Measurements from ENCODE around the gene FKBP6.

FKBP6 gene

GRCh38 chr7:73329861-73330581, 2.1 kb downstream of the FKBP6 start:
- no peak overlapping the region for H3K4me3 ChIP-seq (ENCODE audit: low read length)
- H3K9ac ChIP-seq (ENCODE audit: low read length), result no peak overlapping the region; the same call in 1 of the 2 replicates
- no peaks in the 10 kb centered on the region for H3K9me3 ChIP-seq (replicated peaks; ENCODE audit: insufficient read depth, low read length)
- peak overlapping the region; percentile 7; the same call in 1 of the 2 replicates for H3K27ac ChIP-seq (ENCODE audit: low read length)
- TF ChIP-seq EZH2 (optimal IDR thresholded peaks at IDR 0.05; ENCODE audit: low read depth, low read length) (no peak), CTCF (IDR thresholded peaks at IDR 0.05; ENCODE audit: low read length) (no peak), EZH2phosphoT487 (IDR thresholded peaks at IDR 0.05; ENCODE audit: low read length) (no peak)
- no peaks in the 10 kb centered on the region for H4K20me1 ChIP-seq (ENCODE audit: insufficient read depth, low read length)
- H3K79me2 ChIP-seq (ENCODE audit: low read length), result no peaks in the 10 kb centered on the region
- peak overlapping the region; percentile 65 for H2AFZ ChIP-seq (ENCODE audit: low read length)
- H3K36me3 ChIP-seq (replicated peaks; ENCODE audit: insufficient read depth, low read length), result no peaks in the 10 kb centered on the region
- peak; percentile 63 for DNase-seq
- H3K4me2 ChIP-seq (ENCODE audit: low read depth, low read length), result peak overlapping the region; percentile 36; the same call in 1 of the 2 replicates
- H3F3A ChIP-seq (ENCODE audit: insufficient read depth, low read length), result no peaks in the 10 kb centered on the region
- H3K9me2 ChIP-seq (replicated peaks; ENCODE audit: insufficient read depth, low read length), result no peaks in the 10 kb centered on the region
- peaks cover 16% of the 10 kb centered on the region for H3K4me1 ChIP-seq (ENCODE audit: low read length)
- no peaks in the 10 kb centered on the region for H3K27me3 ChIP-seq (replicated peaks; ENCODE audit: insufficient read depth, low read length)

DNA sequence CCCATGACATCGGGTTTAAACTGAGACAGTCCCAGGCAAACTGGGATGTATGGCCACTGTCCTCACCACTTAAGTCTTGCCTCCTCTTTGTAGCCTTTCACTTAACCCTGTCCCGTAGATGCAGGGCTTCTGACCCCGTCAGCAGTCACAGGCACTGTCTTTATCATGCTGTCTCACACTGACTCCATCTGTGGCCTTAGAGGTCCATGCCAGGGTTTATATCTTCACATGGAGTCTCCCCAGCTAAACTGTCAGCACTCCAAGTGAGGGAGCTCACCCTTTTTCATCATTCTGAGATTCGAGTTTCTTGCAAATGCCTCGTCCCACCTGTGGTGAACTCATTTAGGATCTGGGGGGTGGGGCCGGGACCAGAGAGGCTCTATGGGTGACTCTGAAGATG, 2.8 kb downstream of the FKBP6 start:
- H3K4me1 ChIP-seq (ENCODE audit: low read length), result peaks cover 16% of the 10 kb centered on the region
- H3K4me2 ChIP-seq (ENCODE audit: low read depth, low read length), result peak overlapping the region; percentile 36; the same call in 1 of the 2 replicates

DNA sequence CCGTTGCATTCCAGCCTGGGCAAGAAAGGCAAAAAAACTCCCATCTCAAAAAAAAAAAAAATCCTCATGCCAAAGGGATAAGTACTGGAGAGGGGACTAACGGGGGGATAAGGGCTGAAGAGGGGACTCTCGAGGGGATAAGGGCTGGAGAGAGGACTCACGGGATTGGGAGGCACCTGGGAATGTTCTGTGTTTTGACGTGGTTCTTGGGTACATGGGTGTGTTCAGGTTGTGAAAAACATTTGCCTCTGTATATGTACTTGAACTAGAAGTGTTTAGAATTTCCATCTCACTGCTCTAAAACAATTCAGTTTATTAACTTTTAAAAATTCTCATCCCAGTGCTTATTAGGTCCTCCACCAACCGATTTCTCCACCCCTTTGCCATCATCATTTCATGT, 4.5 kb downstream of the FKBP6 start:
- Histone ChIP-seq H4K20me1 (ENCODE audit: insufficient read depth, low read length) (no peaks in the 10 kb centered on the region), H3K79me2 (ENCODE audit: low read length) (no peaks in the 10 kb centered on the region), H3K9me2 (replicated peaks; ENCODE audit: insufficient read depth, low read length) (no peaks in the 10 kb centered on the region), H3K9ac (ENCODE audit: low read length) (no peak overlapping the region), H3K4me2 (ENCODE audit: low read depth, low read length) (no peak overlapping the region), H3K4me1 (ENCODE audit: low read length) (peaks cover 16% of the 10 kb centered on the region), H3K27ac (ENCODE audit: low read length) (no peak overlapping the region), H2AFZ (ENCODE audit: low read length) (no peak overlapping the region), H3K36me3 (replicated peaks; ENCODE audit: insufficient read depth, low read length) (no peaks in the 10 kb centered on the region), H3F3A (ENCODE audit: insufficient read depth, low read length) (no peaks in the 10 kb centered on the region), H3K9me3 (replicated peaks; ENCODE audit: insufficient read depth, low read length) (no peaks in the 10 kb centered on the region), H3K27me3 (replicated peaks; ENCODE audit: insufficient read depth, low read length) (no peaks in the 10 kb centered on the region), H3K4me3 (ENCODE audit: low read length) (no peak overlapping the region)
- no peak for DNase-seq
- no peak for TF ChIP-seq CTCF (IDR thresholded peaks at IDR 0.05; ENCODE audit: low read length)
- no peak for TF ChIP-seq EZH2phosphoT487 (IDR thresholded peaks at IDR 0.05; ENCODE audit: low read length)
- TF ChIP-seq EZH2 (optimal IDR thresholded peaks at IDR 0.05; ENCODE audit: low read depth, low read length), result no peak

More for the DNA sequence above, 2.8 kb downstream of the FKBP6 start:
- DNase-seq, result no peak
- H3K9me2 ChIP-seq (replicated peaks; ENCODE audit: insufficient read depth, low read length), result no peaks in the 10 kb centered on the region
- H3K27me3 ChIP-seq (replicated peaks; ENCODE audit: insufficient read depth, low read length), result no peaks in the 10 kb centered on the region
- TF ChIP-seq CTCF (IDR thresholded peaks at IDR 0.05; ENCODE audit: low read length) (no peak), EZH2 (optimal IDR thresholded peaks at IDR 0.05; ENCODE audit: low read depth, low read length) (no peak), EZH2phosphoT487 (IDR thresholded peaks at IDR 0.05; ENCODE audit: low read length) (no peak)
- peak overlapping the region; percentile 65 for H2AFZ ChIP-seq (ENCODE audit: low read length)
- no peak overlapping the region for H3K27ac ChIP-seq (ENCODE audit: low read length)
- no peaks in the 10 kb centered on the region for H3K9me3 ChIP-seq (replicated peaks; ENCODE audit: insufficient read depth, low read length)
- no peaks in the 10 kb centered on the region for H3K36me3 ChIP-seq (replicated peaks; ENCODE audit: insufficient read depth, low read length)
- H3F3A ChIP-seq (ENCODE audit: insufficient read depth, low read length), result no peaks in the 10 kb centered on the region
- no peaks in the 10 kb centered on the region for H3K79me2 ChIP-seq (ENCODE audit: low read length)
- no peak overlapping the region for H3K4me3 ChIP-seq (ENCODE audit: low read length)
- no peaks in the 10 kb centered on the region for H4K20me1 ChIP-seq (ENCODE audit: insufficient read depth, low read length)
- no peak overlapping the region for H3K9ac ChIP-seq (ENCODE audit: low read length)
